Stimulated activated CD4-positive, alpha-beta T cell treated with anti-CD3 and anti-CD28 coated beads, Interleukin-2, amount 100 ng/mL, for 48 hours (primary cell): ENCODE results near the gene RILPL2.
A peak's percentile ranks its signal among the peaks of the same experiment; 100 is the strongest.
"Not testable (repeated sequence)": the region's sequence is repeated elsewhere in the genome, so short reads cannot be mapped to it uniquely, and the experiment has no call there.

ENCODE experiments used
- DNase-seq, 2 donors: peaks; one replicate each; pipeline ENCODE4 v3.0.0-alpha.2; 2020

RILPL2 gene

DNA sequence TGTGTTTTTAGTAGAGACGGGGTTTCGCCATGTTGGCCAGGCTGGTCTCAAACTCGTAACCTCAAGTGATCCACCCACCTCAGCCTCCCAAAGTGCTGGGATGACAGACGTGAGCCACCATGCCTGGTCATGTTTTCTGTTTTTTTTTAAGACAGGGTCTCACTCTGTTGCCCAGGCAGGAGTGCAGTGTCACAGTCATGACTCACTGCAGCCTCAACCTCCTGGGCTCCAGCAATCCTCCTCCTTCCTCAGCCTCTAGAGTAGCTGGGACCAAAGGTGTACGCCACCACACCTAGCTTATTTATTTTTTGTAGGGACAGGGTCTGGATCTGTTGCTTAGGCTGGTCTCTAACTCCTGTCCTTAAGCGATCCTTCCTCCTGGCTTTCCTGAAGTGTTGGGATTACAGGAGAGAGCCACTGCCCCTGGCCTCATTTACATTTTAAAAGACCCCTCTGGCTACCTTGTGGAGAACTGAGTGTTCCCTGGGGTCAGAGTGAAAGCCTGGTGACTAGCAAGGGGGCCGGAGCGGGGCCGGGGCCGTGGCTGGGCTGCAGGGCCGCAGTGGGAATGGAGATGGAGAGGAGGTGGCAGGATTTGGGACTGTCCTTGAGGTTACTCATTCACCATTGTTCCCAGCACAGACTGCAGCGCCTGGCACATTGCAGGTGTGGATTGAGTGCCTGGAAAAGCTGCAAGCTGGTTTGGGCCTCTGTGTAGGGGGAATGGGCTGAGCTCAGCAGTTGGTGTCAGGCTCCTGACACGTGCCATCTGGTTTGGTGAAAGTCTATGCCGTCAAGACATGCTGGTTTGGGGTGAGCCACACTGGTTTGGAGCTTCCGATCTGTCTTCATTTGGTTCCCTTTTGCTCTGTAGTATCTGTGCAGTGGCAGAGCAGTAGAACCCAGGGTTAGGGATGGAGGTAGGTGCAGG is 34.5 kb downstream of the RILPL2 start:
- no peak for DNase-seq

DNA sequence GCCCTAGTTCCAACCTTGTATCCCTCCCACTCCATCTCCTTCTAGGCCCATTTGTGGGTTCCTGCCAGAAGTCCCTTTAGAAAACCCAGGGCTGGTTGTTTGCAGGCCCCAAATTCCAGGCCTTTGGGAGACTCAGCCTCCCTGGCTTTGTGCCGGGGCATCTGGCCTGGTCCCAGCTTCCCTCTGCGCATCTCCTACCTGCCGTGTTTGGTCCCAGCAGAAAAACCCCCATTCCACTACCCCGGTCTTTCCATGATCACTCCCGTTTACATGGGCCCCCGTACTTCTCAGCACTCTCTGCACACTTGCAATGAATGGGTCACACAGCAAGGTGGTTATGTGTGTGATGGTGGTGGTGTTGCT is 37.2 kb downstream of the RILPL2 start:
- no peak for DNase-seq

- DNase-seq, result no peak
Measured at GRCh38 chr12:123398550-123399254, 37.8 kb downstream of the RILPL2 start.

- DNase-seq, result no peak
Measured at GRCh38 chr12:123398177-123398549, 38.3 kb downstream of the RILPL2 start.

GRCh38 chr12:123397400-123397799 is 39.1 kb downstream of the RILPL2 start:
- DNase-seq, result no peak

DNA sequence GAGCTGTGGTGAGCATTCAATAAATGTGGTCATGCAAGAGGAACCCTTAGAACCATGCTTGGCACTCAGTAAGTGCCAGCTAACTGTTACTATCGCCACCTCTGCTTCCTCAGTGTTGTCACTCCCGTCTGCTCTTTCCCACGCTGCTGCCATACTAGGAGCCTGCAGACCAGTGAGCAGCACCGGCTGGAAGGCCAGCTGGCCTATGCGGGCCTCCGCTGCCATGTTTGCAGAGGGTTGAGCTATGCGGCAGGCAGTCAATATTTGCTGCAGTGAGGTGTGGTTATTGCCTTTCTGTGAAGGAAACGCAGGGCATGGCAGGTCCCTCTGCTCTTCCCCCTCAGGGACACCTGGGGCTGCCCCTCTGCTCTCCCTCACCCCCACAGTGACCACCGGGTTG is 39.5 kb downstream of the RILPL2 start:
- no peak for DNase-seq

DNA sequence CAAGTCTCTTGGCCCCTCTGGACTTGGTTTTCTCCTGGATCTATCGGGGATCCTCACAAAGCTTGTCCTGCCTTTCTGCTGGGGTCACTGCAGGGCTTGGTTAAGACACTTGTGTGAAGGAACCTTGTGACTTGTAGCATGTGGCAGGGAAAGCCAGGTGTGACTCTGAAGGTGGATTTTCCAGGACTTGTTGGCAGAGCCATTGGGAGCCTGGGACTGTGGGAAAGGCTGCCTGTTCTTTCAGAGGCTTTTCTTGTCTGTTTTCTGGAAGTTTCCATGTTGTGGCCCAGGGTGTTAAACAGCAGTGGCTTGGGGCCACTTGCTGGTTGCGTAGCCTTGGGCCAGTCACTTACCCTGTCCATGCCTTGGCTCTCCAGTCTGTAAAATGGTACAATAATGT is 39.9 kb downstream of the RILPL2 start:
- DNase-seq, result no peak

GRCh38 chr12:123395236-123395635 is 41.2 kb downstream of the RILPL2 start:
- no peak for DNase-seq

DNA sequence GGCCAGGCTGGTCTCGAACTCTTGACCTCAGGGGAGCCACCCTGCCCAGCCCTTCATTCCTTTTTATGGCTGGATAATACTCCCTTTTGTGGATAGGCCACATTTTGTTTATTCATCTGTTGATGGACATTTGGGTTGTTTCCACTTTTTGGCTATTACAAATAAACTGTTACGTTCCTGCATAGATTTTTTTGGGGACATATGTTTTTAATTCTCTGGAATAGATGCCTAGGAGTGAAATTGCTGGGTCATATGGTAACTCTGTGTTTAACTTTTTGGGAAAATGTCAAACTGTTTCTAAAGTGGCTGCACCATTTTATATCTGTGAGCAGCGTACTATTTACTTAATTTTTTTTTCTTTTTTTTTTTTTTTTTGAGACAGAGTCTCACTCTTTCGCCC is 42.7 kb downstream of the RILPL2 start:
- no peak for DNase-seq

- no peak for DNase-seq
Measured at GRCh38 chr12:123391546-123392343, 44.7 kb downstream of the RILPL2 start.

GRCh38 chr12:123390498-123391426 is 45.7 kb downstream of the RILPL2 start:
- DNase-seq, result no peak

GRCh38 chr12:123389560-123390351 is 46.7 kb downstream of the RILPL2 start:
- DNase-seq, result no peak

DNA sequence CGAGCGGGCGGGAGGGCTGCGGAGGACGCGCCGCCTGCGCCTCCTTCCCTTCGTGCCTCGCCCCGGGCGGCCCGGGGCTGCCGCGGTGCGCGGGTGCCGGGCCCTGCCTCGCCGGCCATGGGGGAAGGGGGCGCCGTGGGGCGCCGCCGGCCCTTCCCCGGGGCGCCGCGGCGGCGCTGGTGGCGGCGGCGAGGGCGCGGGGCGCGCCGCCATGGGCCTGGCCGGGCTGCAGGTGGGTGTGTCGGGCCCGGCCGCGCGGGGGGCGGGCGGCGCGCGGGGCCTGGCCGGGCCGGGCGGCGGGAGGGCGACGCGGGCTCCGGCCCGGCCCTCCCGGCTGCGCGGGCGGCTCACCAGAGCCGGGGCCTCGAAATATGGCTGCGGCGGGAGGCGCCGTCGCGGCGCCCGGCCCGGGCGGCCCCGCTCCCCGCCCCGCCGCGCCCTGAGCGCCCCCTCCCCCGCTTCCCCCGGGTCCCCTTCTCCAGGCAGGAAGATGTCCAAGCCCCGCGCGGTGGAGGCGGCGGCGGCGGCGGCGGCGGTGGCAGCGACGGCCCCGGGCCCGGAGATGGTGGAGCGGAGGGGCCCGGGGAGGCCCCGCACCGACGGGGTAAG is 47.4 kb downstream of the RILPL2 start:
- DNase-seq, result no peak

DNA sequence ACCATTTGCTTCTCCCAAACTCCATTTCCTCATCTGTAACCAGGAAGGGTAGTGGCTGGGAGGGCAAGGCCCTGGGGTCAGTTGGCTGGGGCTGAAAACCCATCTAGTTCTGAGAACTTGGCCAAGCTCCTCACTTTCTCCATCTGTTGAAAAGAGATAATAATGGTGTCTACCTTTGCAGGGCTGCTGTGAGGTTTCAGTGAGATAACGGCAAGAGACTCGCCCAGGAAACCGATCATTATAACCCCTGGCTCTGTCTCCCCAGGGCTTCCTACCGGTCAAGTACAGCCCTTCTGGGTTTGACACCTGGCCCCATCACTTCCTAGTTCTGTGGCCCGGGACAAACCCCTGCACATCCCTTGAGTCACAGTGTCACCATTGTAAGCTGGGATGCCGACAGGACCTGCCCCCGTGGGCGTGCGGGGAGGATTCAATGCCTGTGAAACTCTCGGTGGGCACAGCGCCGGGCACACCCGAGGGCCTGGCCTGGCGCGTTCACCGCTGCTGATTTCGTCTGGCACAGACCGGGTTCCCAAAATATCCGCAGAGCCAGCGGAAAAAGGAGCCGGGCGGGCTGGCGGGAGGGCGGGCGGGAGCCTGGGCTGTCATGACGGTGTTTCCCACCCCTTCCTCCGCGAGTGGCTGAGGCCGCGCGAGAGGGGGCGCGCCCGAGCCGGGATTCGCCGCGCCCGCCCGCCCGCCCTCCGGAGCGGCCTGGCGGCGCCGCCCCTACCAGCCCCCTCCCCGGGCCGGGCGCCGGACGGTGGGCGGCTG is 48.1 kb downstream of the RILPL2 start:
- DNase-seq, result peak; percentile 60 to 66

- DNase-seq, result no peak
Measured at GRCh38 chr12:123387508-123388176, 48.8 kb downstream of the RILPL2 start.

- DNase-seq, result not testable (repeated sequence)
Measured at GRCh38 chr12:123385536-123385935, 50.9 kb downstream of the RILPL2 start.

GRCh38 chr12:123384994-123385376 is 51.5 kb downstream of the RILPL2 start:
- no peak for DNase-seq

GRCh38 chr12:123384318-123384993 is 52.0 kb downstream of the RILPL2 start:
- DNase-seq, result peak in 1 of 2 donors; percentile 15

- no peak for DNase-seq
Measured at GRCh38 chr12:123382684-123383083, 53.8 kb downstream of the RILPL2 start.
